WTC11 (cell line): ENCODE results near the gene SPATS2. TPM values are rescaled to one million over a fixed set of nuclear protein-coding genes. Genes with fewer than 3 reads are reported as not detected.

Source experiments
- ATAC-seq: fragments of 200-7000 bp; cut with Tn5 transposase; 2 replicates; pipeline ENCODE4 v1.10.0; 2021; ENCODE audit warnings: mild to moderate bottlenecking, moderate library complexity
- CTCF ChIA-PET: fragments of 300-600 bp; sonication (Branson Sonifier 250); formaldehyde crosslinking; loops from one replicate; lab custom pipeline; 2021; ENCODE audit warnings: antibody characterized with exemption; lab: Charles Lee
- POLR2A ChIA-PET: fragments of 350-600 bp; sonication (Branson Sonifier 250); formaldehyde crosslinking; loops from one replicate; lab custom pipeline; 2021; ENCODE audit warnings: antibody characterized with exemption; lab: Charles Lee
- DNase-seq: peaks from one replicate; pipeline ENCODE4 v3.0.0; 2021; ENCODE audit warnings: low spot score
- H3K27ac Mint-ChIP-seq: 2 replicates; pipeline ENCODE4 v1.8.0; 2021; ENCODE audit warnings: mixed read lengths
- H3K27me3 Mint-ChIP-seq: 2 replicates; pipeline ENCODE4 v1.8.0; 2021; ENCODE audit warnings: low read depth, mild to moderate bottlenecking, moderate library complexity, mixed read lengths
- H3K36me3 Mint-ChIP-seq: 2 replicates; pipeline ENCODE4 v1.8.0; 2021; ENCODE audit warnings: mixed read lengths
- H3K4me1 Mint-ChIP-seq: 2 replicates; pipeline ENCODE4 v1.8.0; 2022; ENCODE audit warnings: mixed read lengths
- H3K4me3 Mint-ChIP-seq: 2 replicates; pipeline ENCODE4 v1.8.0; 2021; ENCODE audit warnings: mild to moderate bottlenecking, moderate library complexity, mixed read lengths
- H3K9me3 Mint-ChIP-seq: 2 replicates; pipeline ENCODE4 v1.8.0; 2021; ENCODE audit warnings: mixed read lengths
- ATF1 ChIP-seq: sonication (generic); formaldehyde crosslinking; IDR thresholded peaks from 2 replicates; pipeline ENCODE4 v1.8.1; 2023; ENCODE audit warnings: mild to moderate bottlenecking, moderate library complexity, missing genetic modification reagents
- CREB1 ChIP-seq: sonication (generic); formaldehyde crosslinking; IDR thresholded peaks from 2 replicates; pipeline ENCODE4 v1.8.0; 2023; ENCODE audit warnings: mild to moderate bottlenecking, missing genetic modification reagents
- ELF4 ChIP-seq: sonication (generic); formaldehyde crosslinking; IDR thresholded peaks from 2 replicates; pipeline ENCODE4 v1.8.1; 2022; ENCODE audit warnings: low read depth, mild to moderate bottlenecking, moderate library complexity, missing genetic modification reagents
- EMX1 ChIP-seq: fragments of 250-450 bp; sonication (Bioruptor Pico); IDR thresholded peaks from 2 replicates; pipeline ENCODE4 v1.8.0; 2021; ENCODE audit warnings: mild to moderate bottlenecking
- ETV6 ChIP-seq: sonication (generic); formaldehyde crosslinking; IDR thresholded peaks from 2 replicates; pipeline ENCODE4 v1.8.1; 2022; ENCODE audit warnings: mild to moderate bottlenecking, missing genetic modification reagents
- FOXP1 ChIP-seq: sonication (generic); formaldehyde crosslinking; IDR thresholded peaks from 2 replicates; pipeline ENCODE4 v1.8.0; 2022; ENCODE audit warnings: missing genetic modification reagents, mild to moderate bottlenecking, moderate library complexity, borderline replicate concordance
- GRHL2 ChIP-seq: fragments of 250-450 bp; sonication (Bioruptor Pico); IDR thresholded peaks from 2 replicates; pipeline ENCODE4 v1.8.0; 2022; ENCODE audit warnings: mild to moderate bottlenecking, moderate library complexity; ENCODE audit not compliant: insufficient replicate concordance, severe bottlenecking
- HMGA2 ChIP-seq: fragments of 250-450 bp; sonication (Bioruptor Pico); IDR thresholded peaks from 2 replicates; pipeline ENCODE4 v1.4.0; 2021; ENCODE audit warnings: mild to moderate bottlenecking, moderate library complexity
- JAZF1 ChIP-seq: fragments of 250-450 bp; sonication (Bioruptor Pico); IDR thresholded peaks from 2 replicates; pipeline ENCODE4 v1.9.0; 2021; ENCODE audit warnings: moderate library complexity, mild to moderate bottlenecking, inconsistent platforms
- MXD4 ChIP-seq: fragments of 250-450 bp; sonication (Bioruptor Pico); IDR thresholded peaks from 2 replicates; pipeline ENCODE4 v1.8.0; 2021; ENCODE audit warnings: mild to moderate bottlenecking, moderate library complexity, borderline replicate concordance
- NFATC4 ChIP-seq: fragments of 250-450 bp; sonication (Bioruptor Pico); IDR thresholded peaks from 2 replicates; pipeline ENCODE4 v1.9.0; 2021; ENCODE audit warnings: mild to moderate bottlenecking
- NR2C2 ChIP-seq: sonication (generic); formaldehyde crosslinking; IDR thresholded peaks from 2 replicates; pipeline ENCODE4 v1.8.0; 2022; ENCODE audit warnings: mild to moderate bottlenecking, missing genetic modification reagents
- NR3C1 ChIP-seq: sonication (generic); formaldehyde crosslinking; conservative IDR thresholded peaks from 2 replicates; pipeline ENCODE4 v1.8.1; 2023; ENCODE audit warnings: low read depth, mild to moderate bottlenecking, missing genetic modification reagents
- RORB ChIP-seq: fragments of 250-450 bp; sonication (Bioruptor Pico); IDR thresholded peaks from 2 replicates; pipeline ENCODE4 v1.9.0; 2021; ENCODE audit warnings: mild to moderate bottlenecking
- TEAD4 ChIP-seq: sonication (generic); formaldehyde crosslinking; IDR thresholded peaks from 2 replicates; pipeline ENCODE4 v1.8.0; 2022; ENCODE audit warnings: mild to moderate bottlenecking, missing genetic modification reagents
- ZBTB21 ChIP-seq: sonication (generic); formaldehyde crosslinking; IDR thresholded peaks from 2 replicates; pipeline ENCODE4 v1.8.1; 2023; ENCODE audit warnings: mild to moderate bottlenecking, missing genetic modification reagents, borderline replicate concordance
- ZMAT4 ChIP-seq: fragments of 250-450 bp; sonication (Bioruptor Pico); IDR thresholded peaks from 2 replicates; pipeline ENCODE4 v1.9.0; 2021; ENCODE audit warnings: mild to moderate bottlenecking
- ZNF121 ChIP-seq: sonication (generic); formaldehyde crosslinking; IDR thresholded peaks from 2 replicates; pipeline ENCODE4 v1.8.0; 2023; ENCODE audit warnings: missing genetic modification reagents
- ZNF138 ChIP-seq: sonication (generic); formaldehyde crosslinking; conservative IDR thresholded peaks from 2 replicates; pipeline ENCODE4 v1.8.1; 2022; ENCODE audit warnings: mild to moderate bottlenecking, moderate library complexity, missing genetic modification reagents
- ZNF232 ChIP-seq: sonication (generic); formaldehyde crosslinking; IDR thresholded peaks from 2 replicates; pipeline ENCODE4 v1.8.0; 2022; ENCODE audit warnings: mild to moderate bottlenecking, missing genetic modification reagents
- ZNF263 ChIP-seq: sonication (generic); formaldehyde crosslinking; IDR thresholded peaks from 2 replicates; pipeline ENCODE4 v1.8.1; 2022; ENCODE audit warnings: low read depth, mild to moderate bottlenecking, moderate library complexity, missing genetic modification reagents
- ZNF317 ChIP-seq: sonication (generic); formaldehyde crosslinking; IDR thresholded peaks from 2 replicates; pipeline ENCODE4 v1.8.1; 2023; ENCODE audit warnings: low read depth, mild to moderate bottlenecking, moderate library complexity, missing genetic modification reagents, borderline replicate concordance
- ZNF416 ChIP-seq: fragments of 250-450 bp; sonication (Bioruptor Pico); IDR thresholded peaks from 2 replicates; pipeline ENCODE4 v1.9.0; 2021; ENCODE audit warnings: mild to moderate bottlenecking, inconsistent platforms
- ZNF671 ChIP-seq: fragments of 250-450 bp; sonication (Bioruptor Pico); IDR thresholded peaks from 2 replicates; pipeline ENCODE4 v1.8.0; 2021; ENCODE audit warnings: mild to moderate bottlenecking
- total RNA-seq: library from RNA; stranded (reverse); gene quantifications from 3 replicates; pipeline ENCODE4 v1.2.3, GENCODE V29; 2021
- TF ChIP-seq, protein P1 (sequence below): sonication (generic); formaldehyde crosslinking; IDR thresholded peaks from 2 replicates; pipeline ENCODE4 v1.8.1; 2022; ENCODE audit warnings: low read depth, mild to moderate bottlenecking, moderate library complexity, missing genetic modification reagents, borderline replicate concordance
- TF ChIP-seq, protein P2 (sequence below): sonication (generic); formaldehyde crosslinking; conservative IDR thresholded peaks from 2 replicates; pipeline ENCODE4 v1.8.1; 2022; ENCODE audit warnings: mild to moderate bottlenecking, missing genetic modification reagents

The SPATS2 gene
- total RNA-seq, 1 experiment from 2014 or later = 25.9 TPM

GRCh38 chr12:49368240-49368600, 958 bp downstream of the SPATS2 start:
- no peak for TF ChIP-seq ELF4 (CRISPR knock-in tag)
- no peak for TF ChIP-seq NFATC4 (CRISPR knock-in tag)
- TF ChIP-seq JAZF1 (CRISPR knock-in tag) = no peak
- TF ChIP-seq, protein P1, sequence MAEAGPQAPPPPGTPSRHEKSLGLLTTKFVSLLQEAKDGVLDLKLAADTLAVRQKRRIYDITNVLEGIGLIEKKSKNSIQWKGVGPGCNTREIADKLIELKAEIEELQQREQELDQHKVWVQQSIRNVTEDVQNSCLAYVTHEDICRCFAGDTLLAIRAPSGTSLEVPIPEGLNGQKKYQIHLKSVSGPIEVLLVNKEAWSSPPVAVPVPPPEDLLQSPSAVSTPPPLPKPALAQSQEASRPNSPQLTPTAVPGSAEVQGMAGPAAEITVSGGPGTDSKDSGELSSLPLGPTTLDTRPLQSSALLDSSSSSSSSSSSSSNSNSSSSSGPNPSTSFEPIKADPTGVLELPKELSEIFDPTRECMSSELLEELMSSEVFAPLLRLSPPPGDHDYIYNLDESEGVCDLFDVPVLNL (CRISPR knock-in tag) = no peak
- TF ChIP-seq ZMAT4 = no peak
- TF ChIP-seq, protein P2, sequence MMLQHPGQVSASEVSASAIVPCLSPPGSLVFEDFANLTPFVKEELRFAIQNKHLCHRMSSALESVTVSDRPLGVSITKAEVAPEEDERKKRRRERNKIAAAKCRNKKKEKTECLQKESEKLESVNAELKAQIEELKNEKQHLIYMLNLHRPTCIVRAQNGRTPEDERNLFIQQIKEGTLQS (CRISPR knock-in tag) = no peak
- no peak for TF ChIP-seq ZNF121
- no peak for TF ChIP-seq ZBTB21 (CRISPR knock-in tag)
- TF ChIP-seq NR3C1 (CRISPR knock-in tag) = no peak
- POLR2A ChIA-PET = no interaction called here
- no peaks in the 10 kb centered on the region for H3K36me3 Mint-ChIP-seq
- ATAC-seq (no peak), DNase-seq (no peak)
- H3K27me3 Mint-ChIP-seq = peaks cover 12% of the 10 kb centered on the region
- H3K27ac Mint-ChIP-seq = peak overlapping the region; percentile 93
- peak overlapping the region; percentile 89 for H3K4me3 Mint-ChIP-seq
- peaks cover 30% of the 10 kb centered on the region for H3K4me1 Mint-ChIP-seq
- no peaks in the 10 kb centered on the region for H3K9me3 Mint-ChIP-seq
- CTCF ChIA-PET = interaction anchor here (2.4 kb wide), 1 partner anchor 145 kb away, joined by 24 read pairs; no protein-coding TSS in a partner anchor

- Mint-ChIP-seq H3K9me3 (no peaks in the 10 kb centered on the region), H3K4me1 (peaks cover 30% of the 10 kb centered on the region), H3K36me3 (no peaks in the 10 kb centered on the region), H3K27me3 (peaks cover 11% of the 10 kb centered on the region), H3K4me3 (peak overlapping the region; percentile 37), H3K27ac (peak overlapping the region; percentile 60)
- DNase-seq = peak; percentile 28
- ChIA-PET CTCF (interaction anchor here (0.6 to 1.7 kb wide), 10 partner anchors 11 to 144 kb away, joined by 3 to 7 read pairs (median 4); no protein-coding TSS in a partner anchor), POLR2A (no interaction called here)
- peak; percentile 2; the same call in 1 of the 2 replicates for ATAC-seq
- TF ChIP-seq ZNF138 (CRISPR knock-in tag) = no peak
- no peak for TF ChIP-seq TEAD4 (CRISPR knock-in tag)
- no peak for TF ChIP-seq ZNF232 (CRISPR knock-in tag)
- TF ChIP-seq CREB1 = no peak
- TF ChIP-seq ZNF263 (CRISPR knock-in tag) = no peak
- no peak for TF ChIP-seq FOXP1 (CRISPR knock-in tag)
Measured at GRCh38 chr12:49369411-49370145, 2.3 kb downstream of the SPATS2 start.

GRCh38 chr12:49370539-49370938, 3.3 kb downstream of the SPATS2 start:
- Mint-ChIP-seq H3K27ac (no peak overlapping the region), H3K9me3 (no peaks in the 10 kb centered on the region), H3K27me3 (peaks cover 2% of the 10 kb centered on the region), H3K4me3 (no peak overlapping the region), H3K36me3 (no peaks in the 10 kb centered on the region), H3K4me1 (peaks cover 29% of the 10 kb centered on the region)
- DNase-seq (no peak), ATAC-seq (no peak)
- TF ChIP-seq ZNF121 (peak; percentile 83; the same call in 1 of the 2 replicates), ATF1 (no peak), ZNF416 (CRISPR knock-in tag) (no peak)
- CTCF ChIA-PET = interaction anchor here (0.9 to 1.7 kb wide), 4 partner anchors 12 to 144 kb away, joined by 4 to 6 read pairs (median 5); partner anchors contain the start of gene DNAJC22
- POLR2A ChIA-PET = no interaction called here

GRCh38 chr12:49375406-49375805, 8.1 kb downstream of the SPATS2 start:
- DNase-seq (no peak), ATAC-seq (no peak)
- Mint-ChIP-seq H3K9me3 (peaks cover 4% of the 10 kb centered on the region; the same call in 1 of the 2 replicates), H3K4me1 (peaks cover 6% of the 10 kb centered on the region), H3K4me3 (no peak overlapping the region), H3K36me3 (0 out of 2 replicates have a peak, but pooled peaks cover 5% of the 10 kb centered on the region), H3K27me3 (no peaks in the 10 kb centered on the region), H3K27ac (peak overlapping the region; percentile 20; the same call in 1 of the 2 replicates)
- POLR2A ChIA-PET = interaction anchor here (2.3 kb wide), 1 partner anchor 8 kb away, joined by 5 read pairs; the partner anchor contains the start of gene SPATS2
- CTCF ChIA-PET = interaction anchor here (0.9 to 1.3 kb wide), 3 partner anchors 9 to 17 kb away, joined by 3 to 6 read pairs (median 3); partner anchors contain the start of gene SPATS2
- no peak for TF ChIP-seq JAZF1 (CRISPR knock-in tag)
- no peak for TF ChIP-seq ZNF671 (CRISPR knock-in tag)
- TF ChIP-seq NR2C2 (CRISPR knock-in tag) = no peak
- no peak for TF ChIP-seq NFATC4 (CRISPR knock-in tag)
- TF ChIP-seq ETV6 (CRISPR knock-in tag) = no peak
- no peak for TF ChIP-seq HMGA2 (CRISPR knock-in tag)
- no peak for TF ChIP-seq ZNF317
- TF ChIP-seq EMX1 (CRISPR knock-in tag) = no peak
- TF ChIP-seq TEAD4 (CRISPR knock-in tag) = no peak
- no peak for TF ChIP-seq RORB (CRISPR knock-in tag)
- no peak for TF ChIP-seq GRHL2 (CRISPR knock-in tag)
- no peak for TF ChIP-seq MXD4 (CRISPR knock-in tag)
